ENCODE results near the gene HNRNPAB. TPM values are rescaled to one million over a fixed set of nuclear protein-coding genes. Genes with fewer than 3 reads are reported as not detected.

HNRNPAB gene
- total and polyA plus RNA-seq, 9 of the 15 experiments (the other 6 are each of a cell fraction or from before 2014, with no cell fraction given): 34.6 to 425 (median 236) TPM

DNA sequence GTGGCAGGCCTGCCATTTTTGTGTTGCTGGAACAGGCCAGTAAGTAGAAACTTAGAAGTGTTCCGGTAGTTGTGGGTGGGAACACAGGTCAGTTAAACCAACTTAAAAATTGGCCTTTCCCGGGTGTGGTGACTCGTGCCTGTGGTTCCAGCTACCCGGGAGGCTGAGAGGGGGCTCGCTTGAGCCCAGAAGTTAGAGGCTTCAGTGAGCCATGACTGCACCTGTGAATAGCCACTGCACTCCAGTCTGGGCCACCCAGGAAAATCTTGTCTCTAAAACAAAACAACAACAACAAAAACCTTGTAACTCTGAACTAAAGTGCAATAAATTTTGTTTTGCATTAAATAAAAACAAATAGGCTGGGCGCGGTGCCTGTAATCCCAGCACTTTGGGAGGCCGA is 49.3 kb upstream of the HNRNPAB start:
- in situ Hi-C loops (cut with MboI): no loop called here
- 63% methylated on average over 8 of the region's 8 CpGs for WGBS (ENCODE audit: insufficient coverage, low coverage, missing lambda C conversion rate)

More for the DNA sequence above, 49.3 kb upstream of the HNRNPAB start:
- CTCF ChIA-PET (ENCODE audit: low intra/inter-chr PET ratio): no interaction called here
- no peak overlapping the region for H3K27ac ChIP-seq (ENCODE audit: extremely low read depth, low read depth, low read length)
- H3K27me3 ChIP-seq (ENCODE audit: control insufficient read depth in 2 of 2, insufficient read depth in 2 of 2, low read length in 2 of 2): no peaks in the 10 kb centered on the region
- no peak for ATAC-seq
- H2AFZ ChIP-seq (ENCODE audit: low read depth, low read length): peak overlapping the region; percentile 84; the same call in 1 of the 2 replicates
- TF ChIP-seq C11orf30 (IDR thresholded peaks at IDR 0.05; ENCODE audit: low read depth): no peak
- TF ChIP-seq FOXP1 (CRISPR knock-in tag; IDR thresholded peaks at IDR 0.05): no peak
- no peak for TF ChIP-seq DPF2 (IDR thresholded peaks at IDR 0.05)
- TF ChIP-seq, protein P1, sequence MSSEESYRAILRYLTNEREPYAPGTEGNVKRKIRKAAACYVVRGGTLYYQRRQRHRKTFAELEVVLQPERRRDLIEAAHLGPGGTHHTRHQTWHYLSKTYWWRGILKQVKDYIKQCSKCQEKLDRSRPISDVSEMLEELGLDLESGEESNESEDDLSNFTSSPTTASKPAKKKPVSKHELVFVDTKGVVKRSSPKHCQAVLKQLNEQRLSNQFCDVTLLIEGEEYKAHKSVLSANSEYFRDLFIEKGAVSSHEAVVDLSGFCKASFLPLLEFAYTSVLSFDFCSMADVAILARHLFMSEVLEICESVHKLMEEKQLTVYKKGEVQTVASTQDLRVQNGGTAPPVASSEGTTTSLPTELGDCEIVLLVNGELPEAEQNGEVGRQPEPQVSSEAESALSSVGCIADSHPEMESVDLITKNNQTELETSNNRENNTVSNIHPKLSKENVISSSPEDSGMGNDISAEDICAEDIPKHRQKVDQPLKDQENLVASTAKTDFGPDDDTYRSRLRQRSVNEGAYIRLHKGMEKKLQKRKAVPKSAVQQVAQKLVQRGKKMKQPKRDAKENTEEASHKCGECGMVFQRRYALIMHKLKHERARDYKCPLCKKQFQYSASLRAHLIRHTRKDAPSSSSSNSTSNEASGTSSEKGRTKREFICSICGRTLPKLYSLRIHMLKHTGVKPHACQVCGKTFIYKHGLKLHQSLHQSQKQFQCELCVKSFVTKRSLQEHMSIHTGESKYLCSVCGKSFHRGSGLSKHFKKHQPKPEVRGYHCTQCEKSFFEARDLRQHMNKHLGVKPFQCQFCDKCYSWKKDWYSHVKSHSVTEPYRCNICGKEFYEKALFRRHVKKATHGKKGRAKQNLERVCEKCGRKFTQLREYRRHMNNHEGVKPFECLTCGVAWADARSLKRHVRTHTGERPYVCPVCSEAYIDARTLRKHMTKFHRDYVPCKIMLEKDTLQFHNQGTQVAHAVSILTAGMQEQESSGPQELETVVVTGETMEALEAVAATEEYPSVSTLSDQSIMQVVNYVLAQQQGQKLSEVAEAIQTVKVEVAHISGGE (CRISPR knock-in tag; IDR thresholded peaks at IDR 0.05): no peak
- TF ChIP-seq ZNF232 (CRISPR knock-in tag; IDR thresholded peaks at IDR 0.05): no peak
- TF ChIP-seq, protein P2, sequence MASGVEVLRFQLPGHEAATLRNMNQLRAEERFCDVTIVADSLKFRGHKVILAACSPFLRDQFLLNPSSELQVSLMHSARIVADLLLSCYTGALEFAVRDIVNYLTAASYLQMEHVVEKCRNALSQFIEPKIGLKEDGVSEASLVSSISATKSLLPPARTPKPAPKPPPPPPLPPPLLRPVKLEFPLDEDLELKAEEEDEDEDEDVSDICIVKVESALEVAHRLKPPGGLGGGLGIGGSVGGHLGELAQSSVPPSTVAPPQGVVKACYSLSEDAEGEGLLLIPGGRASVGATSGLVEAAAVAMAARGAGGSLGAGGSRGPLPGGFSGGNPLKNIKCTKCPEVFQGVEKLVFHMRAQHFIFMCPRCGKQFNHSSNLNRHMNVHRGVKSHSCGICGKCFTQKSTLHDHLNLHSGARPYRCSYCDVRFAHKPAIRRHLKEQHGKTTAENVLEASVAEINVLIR (CRISPR knock-in tag; IDR thresholded peaks at IDR 0.05): no peak
- no peak for TF ChIP-seq TCF7 (IDR thresholded peaks at IDR 0.05; ENCODE audit: borderline replicate concordance)
- BruUV-seq (replicated peaks): no TSS peak
- no peaks in the 10 kb centered on the region for H3K9me3 ChIP-seq (replicated peaks; ENCODE audit: control insufficient read depth, insufficient read depth, low read depth, low read length)
- no peaks in the 10 kb centered on the region for H3K9me1 ChIP-seq (ENCODE audit: control insufficient read depth, insufficient read depth, low read length)
- H3K79me2 ChIP-seq (ENCODE audit: control insufficient read depth, insufficient read depth, low read length): peaks cover 24% of the 10 kb centered on the region
- intact Hi-C loops (cut with micrococcal nuclease): no loop called here
- H3K4me1 ChIP-seq (replicated peaks in 1 of 2; ENCODE audit: control insufficient read depth in 2 of 2, insufficient read depth in 2 of 2, low read length in 2 of 2): peaks cover 9 to 23% of the 10 kb centered on the region in 2 experiments; a peak in 4 of 5 replicates
- no peak for DNase-seq (ENCODE audit: extremely low read depth in 1 of 4, low spot score in 3 of 4)
- H3K36me3 ChIP-seq (ENCODE audit: control insufficient read depth, insufficient read depth, low read length): peaks cover 27% of the 10 kb centered on the region
- peaks cover 7% of the 10 kb centered on the region; the same call in 1 of the 2 replicates for H4K20me1 ChIP-seq (replicated peaks; ENCODE audit: control insufficient read depth, insufficient read depth, low read length)
- no peak overlapping the region for H3K4me3 ChIP-seq
- no peak for FAIRE-seq
- POLR2A ChIA-PET: interaction anchor here (0.9 kb wide), 1 partner anchor 49 kb away, joined by 6 read pairs; the partner anchor contains the start of gene HNRNPAB
- H3K4me2 ChIP-seq (ENCODE audit: insufficient read depth, low read length): no peak overlapping the region; the same call in 1 of the 2 replicates
- H3K9ac ChIP-seq (ENCODE audit: insufficient read depth in 1 of 2, low read depth in 2 of 2, low read length in 2 of 2): no peak overlapping the region

Measured in K562 (cell line).